T follicular helper cell (primary cell): ENCODE data around the gene MARK2.

Experiments
- DNase-seq: peaks from one replicate; pipeline ENCODE4 v3.0.0-alpha.2; 2020; ENCODE audit warnings: low read depth

The MARK2 gene

DNA sequence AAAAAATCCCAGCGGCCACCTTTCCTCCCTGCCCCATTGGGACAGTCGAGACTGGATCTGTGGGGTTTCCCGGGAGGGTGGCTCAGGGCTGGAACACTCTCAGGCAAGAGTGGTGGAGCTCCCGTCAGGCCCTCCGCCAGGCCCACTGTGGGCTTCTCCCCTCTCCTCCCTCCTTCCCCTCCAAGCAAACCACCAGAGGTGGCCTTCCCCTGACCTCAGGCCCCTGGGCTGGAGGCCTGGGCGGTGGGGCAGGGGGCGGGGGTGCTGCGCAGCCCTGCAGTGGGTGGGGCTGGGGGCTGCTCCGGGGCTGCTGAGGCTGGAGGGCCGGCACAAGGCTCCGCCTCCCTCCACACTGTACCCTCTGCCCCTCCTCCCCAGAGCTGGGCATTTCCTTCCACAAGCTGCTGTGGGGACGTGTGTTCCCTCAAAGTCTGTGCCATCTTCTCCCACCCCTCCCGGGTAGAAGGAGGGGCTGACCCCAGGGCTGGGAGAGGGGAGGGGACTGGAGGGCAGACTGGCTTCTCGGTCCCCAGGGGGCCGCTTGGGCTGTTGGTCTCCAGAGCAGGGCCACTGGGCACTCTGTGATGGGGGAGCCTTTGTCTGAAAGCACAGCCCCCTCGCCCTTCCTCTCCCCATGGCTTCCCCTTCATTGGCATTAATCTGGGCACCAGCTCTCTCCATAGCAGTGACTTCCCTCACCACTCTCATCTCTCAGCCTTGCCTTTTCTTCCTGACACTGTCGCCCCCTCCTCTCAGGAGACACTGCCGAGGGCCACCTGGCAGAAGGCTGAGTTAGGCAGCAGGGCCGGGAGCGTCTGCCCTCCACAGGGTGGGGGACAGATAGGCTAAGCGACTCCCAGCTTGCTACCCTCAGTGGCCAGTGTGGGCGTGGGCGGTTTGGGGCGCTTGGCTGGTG is 70.9 kb downstream of the MARK2 start:
- DNase-seq, result no peak

GRCh38 chr11:63910675-63911074 is 71.8 kb downstream of the MARK2 start:
- no peak for DNase-seq

DNA sequence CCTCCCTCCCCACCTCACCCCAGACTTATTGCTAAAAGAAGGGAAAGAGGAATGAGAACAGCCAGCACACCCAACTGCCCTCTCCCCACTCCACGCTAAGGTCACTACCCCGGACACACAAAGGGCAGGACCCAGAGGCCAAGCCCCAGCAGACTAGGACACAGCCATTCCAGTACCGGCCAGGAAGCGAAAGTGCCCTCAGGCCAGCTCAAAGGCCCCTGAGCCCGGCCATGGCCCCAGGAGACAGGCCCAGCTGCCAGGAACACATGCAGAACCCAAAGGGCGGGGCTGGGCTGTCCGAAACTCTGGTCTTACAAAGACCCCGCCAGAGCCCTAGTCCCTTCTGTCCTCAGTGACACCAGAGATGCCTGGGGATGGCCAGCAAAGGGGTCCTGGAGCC is 72.5 kb downstream of the MARK2 start:
- no peak for DNase-seq

GRCh38 chr11:63911876-63912275 is 73.0 kb downstream of the MARK2 start:
- DNase-seq, result no peak

GRCh38 chr11:63912678-63913077 is 73.8 kb downstream of the MARK2 start:
- no peak for DNase-seq

DNA sequence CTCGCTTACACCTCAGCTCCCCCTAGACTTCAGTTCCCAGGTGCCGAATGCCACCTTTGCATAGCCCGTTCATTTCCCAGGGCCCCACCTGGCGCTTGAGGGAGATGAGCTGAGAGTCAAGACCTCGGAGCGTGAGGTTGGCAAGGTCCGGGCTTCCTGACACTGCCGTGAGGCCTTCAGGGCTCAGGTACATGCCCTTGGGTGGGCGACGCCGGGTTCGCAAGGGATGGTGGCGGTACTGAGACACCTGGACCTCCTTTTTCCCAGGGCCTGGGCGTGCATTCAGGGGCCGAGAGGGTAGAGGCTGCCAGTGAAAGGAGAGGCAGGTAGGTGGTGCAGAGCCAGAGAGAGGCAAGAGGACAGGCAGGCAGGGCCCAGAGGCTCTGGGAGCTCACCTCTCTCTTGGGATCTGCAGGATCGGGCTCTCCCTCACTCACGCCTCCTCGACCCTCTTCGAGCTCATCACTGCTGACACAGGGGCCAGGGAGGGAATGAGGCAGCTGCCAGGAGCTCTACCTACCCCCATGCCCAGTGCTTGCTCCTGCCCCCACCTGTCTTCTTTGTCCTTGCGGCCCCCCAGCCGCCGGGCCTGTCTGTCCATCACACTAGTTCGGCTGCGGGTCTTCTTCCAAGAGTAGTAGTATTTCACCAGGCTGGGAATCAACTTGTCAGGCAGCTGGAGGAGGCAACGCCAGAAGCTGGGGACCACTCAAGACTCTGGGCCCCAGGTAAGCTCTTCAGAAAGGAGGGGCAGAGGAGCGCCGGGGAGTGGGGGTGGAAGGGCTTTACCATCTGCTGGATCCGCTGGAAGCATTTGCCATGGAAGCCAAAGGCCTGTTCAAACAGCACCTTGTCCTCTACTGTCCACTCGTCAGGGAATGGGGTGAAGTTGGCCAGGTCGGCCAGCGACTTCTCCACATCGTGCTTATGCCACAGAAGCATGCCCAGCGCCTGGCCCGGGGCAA is 75.2 kb downstream of the MARK2 start:
- no peak for DNase-seq

DNA sequence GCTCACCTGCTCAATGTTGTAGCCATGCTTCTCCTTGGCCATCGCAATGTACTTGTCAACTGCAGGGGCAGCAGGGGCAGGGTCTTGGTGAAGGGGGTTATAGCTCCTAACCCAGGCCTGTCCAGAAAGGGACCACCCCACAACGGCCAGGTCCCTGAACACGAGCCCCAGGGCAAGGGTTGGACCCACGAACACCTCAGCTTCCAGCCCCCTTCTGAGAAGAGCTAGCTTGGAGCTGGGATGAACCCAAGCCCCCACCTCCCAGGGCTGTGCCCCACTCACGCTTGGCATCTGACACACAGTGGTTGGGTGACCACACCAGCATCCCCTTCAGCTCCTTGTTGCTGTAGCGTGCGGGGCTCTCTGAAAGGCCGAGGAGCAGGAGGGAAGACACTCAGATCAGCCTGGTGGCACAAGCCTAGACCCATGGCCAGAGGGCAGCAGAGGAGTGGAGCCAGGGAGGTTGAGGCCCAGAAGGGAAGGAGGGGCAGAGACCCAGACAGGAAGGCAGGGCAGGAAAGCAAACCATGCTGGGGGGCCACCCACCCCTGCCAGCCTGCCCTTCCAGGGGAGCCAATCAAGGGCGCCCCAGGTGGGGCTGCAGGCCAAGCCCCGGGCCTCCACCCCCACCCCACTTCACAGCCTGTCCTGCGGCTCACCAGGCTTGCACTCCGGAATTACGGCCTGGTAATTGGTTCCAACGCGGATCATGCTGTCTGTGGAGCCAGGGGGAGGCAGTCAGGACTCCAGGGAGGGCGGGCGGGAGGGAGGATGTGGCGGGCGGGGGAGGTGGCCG is 76.2 kb downstream of the MARK2 start:
- DNase-seq, result no peak

- DNase-seq, result no peak
Measured at GRCh38 chr11:63915961-63916836, 77.3 kb downstream of the MARK2 start.

DNA sequence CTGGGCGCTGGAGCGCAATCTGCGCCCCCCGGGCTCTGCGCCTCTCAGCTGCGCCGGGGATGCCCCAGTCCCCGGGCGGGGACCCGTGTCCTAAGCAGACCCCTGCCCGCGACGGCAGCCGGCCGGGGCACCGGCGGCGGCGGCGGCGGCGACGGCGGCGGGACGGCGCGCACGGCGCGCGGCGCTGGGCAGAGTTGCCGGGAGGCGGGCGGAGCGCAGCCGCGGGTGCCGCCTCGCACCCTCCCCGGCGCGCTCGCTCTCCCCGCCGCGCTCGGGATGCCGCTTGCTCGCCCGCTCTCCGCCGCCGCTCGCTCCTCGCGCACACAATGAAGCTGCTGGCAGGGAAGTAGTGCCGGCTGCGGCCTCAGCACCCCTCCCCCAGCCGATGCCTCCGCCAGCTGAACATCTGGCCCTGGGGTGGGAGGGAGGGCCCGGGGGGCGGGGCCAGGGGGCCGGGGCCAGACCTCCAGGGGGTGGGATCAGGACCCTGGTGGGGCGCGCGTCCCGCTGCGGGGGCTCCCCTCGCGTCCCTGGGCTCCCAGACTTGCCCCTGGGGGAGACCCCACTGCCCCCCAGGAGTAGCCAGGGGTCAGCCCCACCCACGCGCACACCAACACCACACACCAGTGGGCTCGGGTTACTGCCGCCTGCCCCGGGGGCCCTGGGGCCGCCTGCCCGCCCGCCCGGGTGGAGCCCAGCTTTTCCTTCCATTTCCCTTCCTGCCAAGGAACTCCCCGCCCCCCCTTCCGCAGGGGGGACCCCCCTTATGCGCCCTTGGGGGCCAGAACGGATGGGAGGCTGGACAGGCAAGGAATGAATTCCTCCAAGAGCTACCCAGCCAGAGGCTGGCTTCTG is 78.2 kb downstream of the MARK2 start, which contains the start of gene RCOR2:
RCOR2 (minus strand) TSS at position 328 of the 855 bp plus-strand sequence. CDS start 708 bp downstream, outside the sequence.
- peak; percentile 37 for DNase-seq

- peak; percentile 14 for DNase-seq
Measured at GRCh38 chr11:63917692-63918506, 79.0 kb downstream of the MARK2 start.

DNA sequence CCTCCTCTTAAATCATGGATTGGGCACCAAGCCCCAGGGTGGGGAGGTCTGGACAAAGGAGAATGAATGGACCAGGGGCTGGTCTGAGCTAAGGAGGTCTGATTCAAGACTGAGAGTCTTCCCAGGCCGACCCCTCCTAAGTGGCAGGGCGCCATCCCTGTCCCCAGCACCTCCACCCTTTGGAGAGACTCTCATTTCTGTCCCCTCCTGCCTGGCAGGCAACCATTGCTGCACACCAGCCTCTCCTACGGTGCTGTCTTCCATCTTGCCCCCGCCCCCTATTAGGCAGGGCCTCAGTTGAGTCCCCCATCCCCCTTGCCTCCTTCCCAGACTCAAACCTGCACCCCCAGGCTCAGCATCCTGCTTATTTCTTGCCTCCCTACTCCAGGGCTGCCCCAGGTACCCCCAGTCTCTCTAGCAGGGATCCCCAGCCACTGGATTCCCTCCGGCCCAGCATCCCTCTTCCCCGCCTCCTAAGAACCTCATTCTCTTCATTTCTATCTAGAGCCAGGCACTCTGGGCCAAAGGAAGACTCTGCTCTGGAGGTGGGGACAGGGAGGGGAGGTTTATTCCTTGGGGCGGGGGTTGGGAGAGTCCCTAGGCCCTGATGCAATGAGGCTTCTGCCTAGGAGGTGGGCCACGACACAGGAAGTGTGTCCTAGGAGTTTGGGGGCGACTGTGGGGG is 79.7 kb downstream of the MARK2 start:
- DNase-seq, result no peak

DNA sequence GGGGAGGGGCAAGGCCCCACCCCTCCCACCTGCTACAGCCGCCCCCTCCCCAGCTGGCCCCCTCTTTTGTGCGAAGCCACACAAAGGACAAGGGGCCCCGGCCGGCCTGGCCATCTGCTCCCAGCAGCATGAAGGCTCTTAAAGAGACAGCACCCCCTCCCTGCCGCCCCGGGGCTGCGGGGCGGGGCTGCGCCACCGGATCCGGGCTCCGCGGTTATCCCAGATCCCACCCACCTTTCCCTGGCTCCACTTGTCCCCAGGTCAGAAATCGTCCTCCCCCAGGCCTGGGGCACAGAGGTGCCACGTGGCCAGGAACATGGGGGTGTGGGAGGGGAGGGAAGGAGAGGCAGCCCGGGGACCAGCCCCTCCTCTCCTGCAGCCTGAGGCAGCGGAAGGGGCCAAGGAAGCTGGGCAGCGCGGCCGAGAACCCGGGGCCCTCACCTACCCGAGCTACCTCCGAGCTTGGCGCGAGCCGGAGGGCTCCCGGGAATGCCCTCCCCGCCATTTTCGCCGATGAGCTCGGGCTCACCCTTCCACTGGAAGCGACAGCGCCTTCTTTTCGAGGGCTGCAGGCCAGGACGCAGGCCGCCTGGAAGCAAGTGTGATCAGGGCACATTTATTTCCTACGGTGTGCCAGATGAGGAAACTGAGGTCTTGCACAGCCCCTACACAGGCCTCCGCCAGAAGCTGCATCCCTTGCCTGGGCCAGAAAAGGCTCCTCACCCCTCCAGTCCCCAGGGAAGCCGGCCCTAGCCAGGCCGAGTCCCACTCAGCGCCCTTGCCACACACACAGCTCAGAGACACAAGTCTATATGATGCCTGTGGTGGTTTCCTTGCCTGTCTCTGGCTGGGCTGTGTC is 80.6 kb downstream of the MARK2 start:
- no peak for DNase-seq

DNA sequence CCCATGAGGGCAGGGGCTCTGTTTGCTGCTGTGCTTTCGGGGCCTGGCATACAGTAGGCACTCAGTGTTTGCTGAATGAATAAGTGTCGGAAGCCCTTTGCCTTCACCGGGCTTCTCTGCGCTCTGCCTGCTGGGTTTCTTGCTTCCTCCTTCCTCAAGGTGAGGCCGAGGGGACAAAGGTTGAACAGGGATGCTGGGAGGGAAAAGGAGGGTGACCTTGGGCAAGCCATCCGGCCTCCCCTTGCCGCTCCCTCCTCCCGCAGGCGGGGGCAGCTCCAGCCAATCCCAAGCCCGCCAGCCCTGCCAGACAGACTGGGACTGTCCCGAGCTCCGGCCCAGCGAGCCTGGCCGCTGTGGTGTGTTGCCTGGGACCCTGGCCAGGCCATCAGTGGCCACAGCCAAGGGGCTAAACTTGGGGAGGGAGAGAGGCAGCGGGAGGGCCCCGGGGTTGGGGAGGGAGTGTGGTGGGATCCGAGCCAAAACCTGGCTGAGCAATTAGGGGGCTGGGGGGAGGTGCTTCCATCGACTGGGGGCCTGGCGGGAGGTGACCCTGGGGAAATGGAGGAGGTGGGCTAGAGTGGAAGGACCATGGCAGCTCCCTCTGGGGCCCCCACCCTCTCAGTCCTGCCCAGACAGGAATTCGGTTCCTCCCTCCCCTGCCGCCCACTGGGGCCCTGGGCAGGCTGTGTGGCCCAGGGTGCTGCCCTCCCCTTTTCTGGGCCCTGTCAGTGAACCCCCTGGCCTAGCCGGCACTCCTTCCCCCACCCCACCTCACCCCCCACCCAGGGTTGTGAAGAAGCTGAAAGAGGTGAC is 81.4 kb downstream of the MARK2 start:
- no peak for DNase-seq

DNA sequence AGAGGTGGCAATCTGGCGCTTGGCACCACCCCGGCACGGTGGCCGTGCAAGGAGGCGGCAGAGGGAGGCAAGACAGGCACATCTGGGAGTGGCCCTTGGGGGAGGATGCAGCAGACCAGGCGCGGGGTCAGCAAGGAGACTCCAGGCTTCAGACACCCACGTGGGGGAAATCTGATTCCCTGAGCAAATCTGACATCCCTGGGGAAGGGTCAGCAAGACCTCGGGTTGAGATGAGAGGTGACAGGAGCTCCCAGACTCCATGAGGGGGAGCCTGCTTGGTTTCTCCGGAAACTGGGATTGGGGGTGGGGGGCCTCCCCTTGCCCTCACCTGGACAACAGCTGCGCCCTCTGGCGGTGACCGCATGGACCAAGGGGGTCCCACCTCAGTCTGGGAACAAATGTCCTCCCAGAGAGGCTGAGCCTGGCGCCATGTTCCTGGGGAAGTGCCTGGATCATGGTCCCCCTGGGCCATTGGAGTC is 82.1 kb downstream of the MARK2 start:
- DNase-seq, result no peak

GRCh38 chr11:63922673-63923192 is 83.8 kb downstream of the MARK2 start:
- no peak for DNase-seq

- DNase-seq, result no peak
Measured at GRCh38 chr11:63923319-63923718, 84.4 kb downstream of the MARK2 start.
